Esophagus muscularis mucosa (tissue), 4 donors: ENCODE measurements around the gene CYB5R3. TPM values are rescaled to one million over a fixed set of nuclear protein-coding genes. Genes with fewer than 3 reads are reported as not detected.

Experiments
- DNase-seq: peaks from one replicate; pipeline ENCODE4 v3.0.0-alpha.2; 2017; ENCODE audit errors: extremely low spot score
- H3K27ac ChIP-seq, 4 donors: fragments of 200-600 bp; sonication (generic); replicated peaks in 1 of 4; 1 replicate in 3 of 4; 2 replicates in 1 of 4; pipeline ENCODE4 v1.5.1; 2016 to 2019; ENCODE audit warnings: mild to moderate bottlenecking in 1 of 4
- H3K27me3 ChIP-seq, 4 donors: fragments of 200-600 bp; sonication (generic); one replicate each; pipeline versions ENCODE4 v1.5.1 to v1.6.0; 2016 to 2019
- H3K36me3 ChIP-seq, 4 donors: fragments of 200-600 bp; sonication (generic); one replicate each; pipeline ENCODE4 v1.5.1; 2016 to 2019
- H3K4me1 ChIP-seq, 4 donors: fragments of 200-600 bp; sonication (generic); one replicate each; pipeline ENCODE4 v1.5.1; 2016 to 2019
- H3K4me3 ChIP-seq, 4 donors: fragments of 200-600 bp; sonication (generic); 1 replicate in 2 of 4; 2 replicates in 2 of 4; pipeline ENCODE4 v1.5.1; 2016 to 2019; ENCODE audit warnings: mild to moderate bottlenecking in 4 of 4, moderate library complexity in 1 of 4
- H3K9me3 ChIP-seq, 4 donors: fragments of 200-600 bp; sonication (generic); 1 replicate in 3 of 4; 2 replicates in 1 of 4; pipeline ENCODE4 v1.5.1; 2016 to 2019
- CTCF ChIP-seq, 3 experiments: fragments of 200-600 bp in 2 of 3; fragments of 450-650 bp in 1 of 3; sonication (generic) in 2 of 3; IDR thresholded peaks; one replicate each; pipeline ENCODE4 v1.5.1; 2017 to 2019; ENCODE audit warnings: antibody characterized with exemption in 3 of 3, mild to moderate bottlenecking in 2 of 3, moderate library complexity in 1 of 3
- EP300 ChIP-seq: sonication (generic); formaldehyde crosslinking; IDR thresholded peaks from one replicate; pipeline ENCODE4 v1.6.1; 2017; ENCODE audit warnings: antibody characterized with exemption
- POLR2A ChIP-seq: fragments of 450-650 bp; IDR thresholded peaks from one replicate; pipeline ENCODE4 v1.6.1; 2017; ENCODE audit warnings: antibody characterized with exemption, moderate library complexity, mild to moderate bottlenecking, low read depth
- POLR2AphosphoS5 ChIP-seq, 2 donors: sonication (generic); formaldehyde crosslinking; IDR thresholded peaks; one replicate each; pipeline ENCODE4 v1.6.1; 2017; ENCODE audit warnings: antibody characterized with exemption in 2 of 2
- WGBS: methylation state at CpG from one replicate; pipeline ENCODE4 v1.1.5; 2018; 5-methylcytosine and 5-hydroxymethylcytosine counted together
- intact Hi-C: fragments of 100-400 bp; cut with DNase I; formaldehyde crosslinking; loops from one replicate; pipeline ENCODE4 v1.15.1; 2023
- total RNA-seq, 4 donors: library from RNA; depleted of rRNA; stranded (reverse); fragments of >200 nt; gene quantifications; one replicate each; pipeline versions ENCODE4 v1.1.0 to v1.2.1, GENCODE V29; 2016

CYB5R3 gene
- total RNA-seq, 4 donors from 2014 or later = 154 to 287 (median 221) TPM

GRCh38 chr22:42656578-42656977 lies 7.4 kb upstream of the CYB5R3 start:
- WGBS = 95% methylated on average over 8 of the region's 8 CpGs
- Histone ChIP-seq H3K36me3 (no peaks in the 10 kb centered on the region), H3K4me3 (no peak overlapping the region), H3K27ac (no peak overlapping the region), H3K4me1 (peaks cover under 1 to 3% (median 2%) of the 10 kb centered on the region in 4 donors), H3K27me3 (no peaks in the 10 kb centered on the region), H3K9me3 (no peaks in the 10 kb centered on the region)
- TF ChIP-seq EP300 = no peak
- TF ChIP-seq CTCF (IDR thresholded peaks at IDR 0.05) = no peak
- no peak for TF ChIP-seq POLR2AphosphoS5 (IDR thresholded peaks at IDR 0.05)
- no peak for TF ChIP-seq POLR2A
- intact Hi-C loops = no loop called here
- DNase-seq = no peak

DNA sequence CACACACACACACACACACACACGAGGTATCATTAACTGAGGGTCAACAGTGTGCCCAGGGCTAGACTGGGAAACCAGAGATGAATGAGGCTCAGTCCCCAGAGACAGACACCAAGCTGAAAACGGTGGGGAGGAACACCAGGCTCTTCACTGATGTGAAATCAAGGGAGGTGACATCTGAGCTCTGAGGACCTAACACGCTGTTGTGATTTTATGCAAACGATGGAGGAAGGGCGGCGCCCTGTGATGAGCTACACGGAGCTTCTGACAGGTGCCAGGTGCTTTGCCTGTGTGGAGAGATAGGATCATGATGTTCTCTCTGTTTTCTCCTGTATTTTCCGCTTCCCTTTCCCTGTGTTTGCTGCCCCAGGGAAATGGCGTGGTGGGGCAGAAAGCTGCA lies 6.5 kb upstream of the CYB5R3 start:
- H3K27me3 ChIP-seq = no peaks in the 10 kb centered on the region
- no peak overlapping the region for H3K27ac ChIP-seq
- no peaks in the 10 kb centered on the region for H3K9me3 ChIP-seq
- no peaks in the 10 kb centered on the region for H3K4me1 ChIP-seq
- DNase-seq = no peak
- H3K4me3 ChIP-seq = no peak overlapping the region
- intact Hi-C loops = no loop called here
- WGBS = 80% methylated on average over 9 of the region's 9 CpGs
- TF ChIP-seq POLR2AphosphoS5 (IDR thresholded peaks at IDR 0.05) (no peak), EP300 (no peak), POLR2A (no peak), CTCF (IDR thresholded peaks at IDR 0.05) (no peak)
- no peaks in the 10 kb centered on the region for H3K36me3 ChIP-seq

- WGBS = 85% methylated on average over 7 of the region's 7 CpGs
- no peak for DNase-seq
- H3K4me1 ChIP-seq = peaks cover 2 to 5% (median 3%) of the 10 kb centered on the region in 4 donors
- no peaks in the 10 kb centered on the region for H3K9me3 ChIP-seq
- no peaks in the 10 kb centered on the region for H3K36me3 ChIP-seq
- TF ChIP-seq POLR2AphosphoS5 (IDR thresholded peaks at IDR 0.05) (no peak), CTCF (IDR thresholded peaks at IDR 0.05) (no peak), EP300 (no peak), POLR2A (no peak)
- intact Hi-C loops = no loop called here
- no peak overlapping the region for H3K27ac ChIP-seq
- H3K4me3 ChIP-seq = no peak overlapping the region
- no peaks in the 10 kb centered on the region for H3K27me3 ChIP-seq
Measured at GRCh38 chr22:42654436-42655073, 5.4 kb upstream of the CYB5R3 start.

DNA sequence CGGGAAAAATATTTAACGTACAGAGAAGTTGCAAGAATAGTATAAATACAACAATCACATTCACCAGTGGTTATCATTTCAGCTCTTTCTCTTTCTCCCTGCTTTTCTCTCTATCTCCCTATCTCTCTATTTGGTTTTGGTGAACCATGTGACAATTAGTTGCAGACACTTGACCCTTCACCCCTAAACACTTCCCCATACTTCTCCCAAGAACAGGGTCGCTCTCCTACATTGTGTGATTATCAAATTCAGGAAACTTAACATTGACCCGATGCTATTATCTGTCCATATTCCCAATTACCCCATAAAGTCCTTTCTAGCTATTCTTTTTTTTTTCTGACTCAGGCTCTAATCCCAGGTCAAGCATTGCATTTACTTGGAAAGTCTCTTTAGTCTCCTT lies 4.8 kb upstream of the CYB5R3 start:
- H3K4me1 ChIP-seq = peaks cover 4 to 7% (median 5%) of the 10 kb centered on the region in 4 donors
- WGBS = 90% methylated on average over 4 of the region's 4 CpGs
- no peak overlapping the region for H3K27ac ChIP-seq
- no peaks in the 10 kb centered on the region for H3K27me3 ChIP-seq
- TF ChIP-seq EP300 (no peak), POLR2AphosphoS5 (IDR thresholded peaks at IDR 0.05) (no peak), CTCF (IDR thresholded peaks at IDR 0.05) (no peak), POLR2A (no peak)
- DNase-seq = no peak
- H3K36me3 ChIP-seq = no peaks in the 10 kb centered on the region
- no peaks in the 10 kb centered on the region for H3K9me3 ChIP-seq
- intact Hi-C loops = no loop called here
- no peak overlapping the region for H3K4me3 ChIP-seq

GRCh38 chr22:42651134-42651533 lies 1.9 kb upstream of the CYB5R3 start:
- WGBS = 84% methylated on average over 7 of the region's 7 CpGs
- Histone ChIP-seq H3K4me3 (no peak overlapping the region), H3K36me3 (no peaks in the 10 kb centered on the region), H3K27ac (no peak overlapping the region), H3K9me3 (no peaks in the 10 kb centered on the region), H3K4me1 (peaks cover 28 to 32% (median 30%) of the 10 kb centered on the region in 4 donors), H3K27me3 (no peaks in the 10 kb centered on the region)
- TF ChIP-seq POLR2A (no peak), POLR2AphosphoS5 (IDR thresholded peaks at IDR 0.05) (no peak), CTCF (IDR thresholded peaks at IDR 0.05) (no peak), EP300 (no peak)
- intact Hi-C loops = no loop called here
- no peak for DNase-seq
